HG02938 (cell line): ENCODE results near the gene FCRLB.
"Not testable (repeated sequence)": the region's sequence is repeated elsewhere in the genome, so short reads cannot be mapped to it uniquely, and the experiment has no call there.

Experiments
- ATAC-seq: cut with Tn5 transposase; IDR thresholded peaks from one replicate; pipeline ENCODE4 v1.9.1; 2021; ENCODE audit warnings: mild to moderate bottlenecking, moderate library complexity; ENCODE audit not compliant: unreplicated experiment

The FCRLB gene

DNA sequence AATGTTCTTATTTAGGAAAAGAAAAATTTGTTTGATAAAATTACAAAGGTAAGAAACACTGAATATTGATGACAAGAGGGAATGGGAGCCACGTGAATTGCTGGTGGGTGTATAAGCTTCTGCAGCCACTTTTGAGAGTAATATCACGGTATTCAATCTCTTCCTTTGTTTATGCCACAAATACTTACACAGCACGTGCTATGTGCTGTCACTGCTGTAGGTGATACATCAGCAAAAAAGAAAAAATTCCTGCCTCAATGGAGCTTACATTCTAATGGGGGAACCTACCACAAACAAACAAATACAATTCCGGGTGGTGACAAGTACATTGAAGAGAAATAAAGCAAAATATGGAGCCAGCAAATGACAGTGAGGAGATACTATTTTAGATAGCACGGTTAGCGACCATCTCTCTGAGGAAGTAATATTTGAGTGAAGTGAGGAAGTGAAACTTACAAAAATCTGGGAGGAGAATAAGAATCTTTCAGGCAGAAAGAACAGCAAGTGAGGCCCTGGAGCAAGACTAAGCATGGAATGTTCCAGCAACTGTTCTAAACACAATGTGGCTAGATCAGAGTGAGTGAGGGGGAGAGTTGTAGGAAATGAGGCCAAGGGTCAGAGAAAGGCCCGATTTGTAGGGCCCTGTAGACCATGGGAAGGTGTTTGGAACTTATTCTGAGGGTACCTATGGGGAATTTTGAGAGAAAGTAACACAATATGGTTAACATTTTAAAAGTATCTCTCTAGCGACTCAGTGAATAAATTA lies 2.6 kb upstream of the FCRLB start:
- peak; percentile 45 for ATAC-seq

DNA sequence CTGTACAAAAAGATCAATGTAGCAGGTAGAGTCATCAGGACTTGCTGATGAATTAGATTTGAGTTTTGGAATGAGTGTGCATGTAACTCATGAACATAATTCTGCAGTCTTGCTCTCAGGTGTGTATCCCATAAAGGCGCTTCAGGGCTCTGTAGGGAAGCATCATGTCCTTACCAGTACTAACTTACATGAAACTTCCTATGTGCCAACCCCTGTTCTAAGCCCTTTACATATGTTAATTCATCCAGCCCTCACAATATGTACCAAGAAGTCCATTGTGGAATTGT lies 2.1 kb upstream of the FCRLB start:
- ATAC-seq, result peak; percentile 45

GRCh38 chr1:161720422-161720821 lies 922 bp upstream of the FCRLB start:
- ATAC-seq, result no peak

- ATAC-seq, result no peak
These were observed 497 bp downstream of the FCRLB start for GRCh38 chr1:161721738-161722343.

DNA sequence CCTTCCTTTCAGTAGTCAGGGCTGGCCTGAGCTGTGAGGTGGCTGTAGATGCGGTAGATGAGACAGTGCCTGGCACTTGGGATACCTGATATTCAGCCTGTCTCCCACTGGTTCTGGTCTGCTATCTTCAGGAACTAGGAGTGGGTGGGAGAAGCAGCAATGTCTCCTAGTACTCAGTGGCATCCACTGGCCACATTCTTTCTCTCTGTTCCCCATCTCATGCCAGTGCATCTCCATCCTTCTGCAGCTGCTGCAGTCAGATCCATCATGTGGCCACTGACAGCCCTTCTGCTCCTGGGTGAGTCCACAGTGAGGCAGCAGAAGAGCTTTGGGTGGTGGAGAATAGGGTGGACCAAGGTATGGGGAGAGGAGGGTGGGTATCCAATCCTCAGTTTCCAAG lies 1.1 kb downstream of the FCRLB start:
- ATAC-seq, result no peak

DNA sequence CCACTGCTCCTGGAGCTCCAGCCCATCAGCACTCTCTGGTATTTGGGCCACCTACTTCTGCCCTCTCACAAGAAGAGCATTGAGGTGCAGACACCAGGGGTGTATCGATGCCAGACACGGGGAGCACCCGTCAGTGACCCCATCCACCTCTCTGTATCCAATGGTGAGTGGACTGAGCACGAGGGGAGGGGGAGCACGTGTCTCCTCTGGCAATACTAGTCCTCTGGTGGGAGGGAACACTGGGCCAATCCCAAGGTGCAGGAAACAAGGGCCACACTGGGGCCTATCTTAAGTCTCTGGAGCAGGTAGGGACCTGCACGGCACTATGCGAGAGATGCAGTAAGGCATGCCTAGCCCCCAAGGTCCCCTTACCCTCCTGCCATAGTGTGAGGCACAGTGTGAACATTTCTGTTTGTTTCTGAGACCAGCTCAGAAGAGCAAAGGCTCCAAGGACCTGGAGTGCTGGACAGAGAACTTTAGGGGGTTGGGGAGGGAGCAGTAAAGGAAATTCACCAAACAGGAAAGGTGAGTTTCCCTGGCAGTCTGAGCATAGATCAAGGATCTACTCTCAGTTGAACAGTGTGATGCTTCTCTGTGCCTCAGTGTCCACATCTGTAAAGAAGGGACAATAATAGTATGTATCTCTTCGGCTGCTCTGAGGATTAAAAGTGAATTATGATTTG lies 2.3 kb downstream of the FCRLB start:
- ATAC-seq, result no peak

- ATAC-seq, result not testable (repeated sequence)
These were observed 4.0 kb downstream of the FCRLB start for GRCh38 chr1:161725258-161725907.

DNA sequence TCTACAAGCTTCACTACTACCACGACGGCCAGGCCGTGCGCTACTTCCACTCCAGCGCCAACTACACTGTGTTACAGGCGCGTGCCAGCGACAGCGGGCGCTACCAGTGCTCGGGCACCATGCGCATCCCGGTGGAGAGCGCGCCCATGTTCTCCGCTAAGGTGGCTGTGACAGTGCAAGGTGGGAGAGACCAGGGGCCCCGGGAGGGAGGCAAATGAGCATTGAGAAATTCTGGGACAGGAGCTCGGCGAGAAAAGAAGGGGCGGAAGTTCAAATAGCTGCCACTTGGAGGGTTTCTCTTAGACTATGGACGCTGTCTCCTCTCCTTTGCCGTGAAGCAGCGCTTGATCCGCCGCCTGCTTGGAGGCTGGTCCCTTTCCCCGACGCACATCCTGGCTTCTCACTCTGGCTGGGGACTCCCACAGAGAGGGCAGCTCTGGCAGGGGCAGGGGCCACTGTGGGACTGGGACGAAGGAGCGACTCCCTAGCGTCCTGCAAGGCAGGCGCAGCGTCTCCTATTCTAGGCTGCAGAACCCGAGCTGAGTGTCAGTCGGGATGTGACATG lies 4.6 kb downstream of the FCRLB start:
- ATAC-seq, result peak; percentile 27

- peak; percentile 43 for ATAC-seq
These were observed 5.3 kb downstream of the FCRLB start for GRCh38 chr1:161726473-161727255.

DNA sequence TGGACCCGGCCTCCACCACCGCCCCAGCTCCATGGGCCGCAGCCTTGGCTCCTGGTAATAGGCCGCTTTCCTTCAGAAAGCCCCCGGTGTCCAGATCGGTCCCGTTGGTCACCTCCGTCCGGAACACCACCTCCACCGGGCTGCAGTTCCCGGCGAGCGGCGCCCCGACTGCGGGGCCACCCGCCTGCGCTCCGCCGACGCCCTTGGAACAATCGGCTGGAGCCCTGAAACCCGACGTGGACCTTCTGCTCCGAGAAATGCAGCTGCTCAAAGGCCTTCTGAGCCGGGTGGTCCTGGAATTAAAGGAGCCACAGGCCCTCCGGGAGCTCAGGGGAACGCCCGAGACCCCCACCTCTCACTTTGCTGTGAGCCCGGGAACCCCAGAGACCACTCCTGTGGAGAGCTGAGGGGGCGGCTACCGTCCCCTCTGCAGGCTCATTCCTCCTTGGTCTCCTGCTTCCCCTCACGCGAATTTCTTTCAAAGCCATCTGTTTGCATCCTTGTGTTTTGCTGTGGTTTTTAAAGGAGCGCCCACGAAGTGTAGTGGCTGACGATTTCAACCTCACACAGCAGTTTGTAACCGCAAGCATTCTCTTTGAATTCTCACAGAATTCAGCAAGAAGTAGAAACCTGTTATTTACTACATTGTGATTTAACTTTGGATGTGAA lies 6.0 kb downstream of the FCRLB start:
- peak; percentile 15 for ATAC-seq

DNA sequence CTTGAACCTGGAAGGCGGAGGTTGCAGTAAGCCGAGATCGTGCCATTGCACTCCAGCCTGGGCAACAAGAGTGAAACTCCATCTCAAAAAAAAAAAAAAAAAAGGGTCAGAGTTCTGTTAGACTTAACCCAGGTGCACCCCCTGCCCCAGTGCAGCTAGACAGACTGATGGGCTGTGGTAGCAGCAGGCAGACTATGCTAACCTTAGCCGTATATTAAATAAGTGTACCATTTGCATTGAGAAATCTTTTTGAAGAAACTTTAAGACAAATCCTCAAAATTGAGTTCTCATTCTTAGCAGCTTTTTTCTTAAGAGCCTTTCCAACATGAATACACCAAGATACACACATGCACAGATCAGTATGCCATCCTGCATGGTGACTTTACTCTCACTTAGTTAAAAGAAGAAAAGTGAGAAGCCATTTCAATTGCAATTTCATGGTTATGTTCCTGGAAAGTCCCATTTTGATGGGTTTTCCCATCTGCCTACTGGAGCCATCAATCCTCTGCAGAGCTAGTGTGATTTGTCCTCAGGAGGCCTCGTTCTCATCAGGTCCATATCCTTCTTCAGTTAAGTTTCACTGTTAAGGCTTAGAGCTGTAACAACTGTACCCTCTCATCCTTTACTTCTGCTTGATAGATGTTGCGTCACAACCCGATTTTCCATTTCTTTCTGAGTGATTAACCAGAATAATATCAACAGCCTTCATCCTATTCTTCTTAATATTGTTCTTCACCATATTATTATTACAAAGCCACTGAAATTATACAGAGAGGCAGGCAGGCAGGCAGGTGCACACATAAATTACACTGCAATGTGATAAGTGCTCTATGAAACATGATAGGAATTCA lies 7.3 kb downstream of the FCRLB start:
- no peak for ATAC-seq

DNA sequence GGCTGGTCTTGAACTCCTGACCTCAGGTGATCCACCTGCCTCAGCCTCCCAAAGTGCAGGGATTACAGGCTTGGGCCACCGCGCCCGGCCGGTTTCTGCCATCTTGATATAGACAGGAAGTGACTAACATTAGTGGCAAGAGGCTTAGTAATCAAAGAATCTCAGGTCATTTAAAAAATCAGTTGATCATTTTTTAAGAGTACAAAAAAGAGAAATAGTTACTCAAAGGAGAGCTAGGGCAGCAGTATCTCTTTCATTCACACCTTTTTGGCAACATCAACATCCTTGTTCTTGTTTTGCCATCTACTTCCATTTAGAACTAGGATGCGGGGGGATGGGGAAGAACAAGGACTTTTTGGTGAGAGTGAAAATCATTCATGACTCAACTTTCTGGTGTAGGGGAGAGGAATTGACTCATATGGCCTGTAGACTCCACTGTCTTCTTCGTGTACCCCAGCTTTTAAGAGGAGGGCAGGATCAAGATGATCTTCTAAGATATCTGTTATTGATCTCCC lies 8.8 kb downstream of the FCRLB start:
- ATAC-seq, result no peak

DNA sequence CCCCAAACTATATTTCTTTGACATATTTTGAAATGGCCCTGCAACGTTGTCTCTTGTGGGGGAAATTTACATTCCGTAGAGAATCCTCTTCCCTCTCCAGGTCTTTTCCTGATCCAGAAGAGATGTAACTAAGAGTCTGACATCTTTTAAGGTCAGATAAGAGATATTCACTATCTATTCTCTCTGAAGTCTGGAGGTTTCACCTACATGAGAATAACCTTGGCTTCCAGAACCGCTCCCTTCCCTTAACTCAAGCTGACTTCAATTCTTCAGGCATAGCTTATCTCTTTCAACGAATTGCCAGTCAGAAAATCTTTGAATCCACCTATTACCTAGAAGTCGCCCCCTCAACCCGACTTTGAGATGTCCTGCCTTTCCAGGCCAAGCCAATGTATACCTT lies 9.9 kb downstream of the FCRLB start:
- ATAC-seq, result no peak

- ATAC-seq, result no peak
These were observed 10.8 kb downstream of the FCRLB start for GRCh38 chr1:161731981-161732718.

DNA sequence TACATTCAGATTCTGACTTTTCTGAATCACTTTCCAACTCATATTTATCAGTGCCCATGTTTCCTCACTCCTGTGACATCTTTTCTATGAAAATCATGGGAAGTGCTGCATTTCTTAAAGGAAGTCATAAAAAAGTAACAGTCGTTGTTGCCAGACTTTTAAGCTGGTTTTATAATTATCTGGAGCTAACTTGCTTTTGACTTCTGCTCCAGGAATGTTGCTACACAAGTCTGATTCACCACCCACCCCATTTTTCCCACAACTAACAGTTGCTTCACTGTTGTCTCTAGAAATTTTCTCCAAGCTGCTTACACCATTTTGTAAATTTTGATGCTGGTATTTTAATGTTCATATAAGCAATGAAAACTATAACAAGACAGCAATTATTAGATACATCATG lies 12.2 kb downstream of the FCRLB start:
- no peak for ATAC-seq

DNA sequence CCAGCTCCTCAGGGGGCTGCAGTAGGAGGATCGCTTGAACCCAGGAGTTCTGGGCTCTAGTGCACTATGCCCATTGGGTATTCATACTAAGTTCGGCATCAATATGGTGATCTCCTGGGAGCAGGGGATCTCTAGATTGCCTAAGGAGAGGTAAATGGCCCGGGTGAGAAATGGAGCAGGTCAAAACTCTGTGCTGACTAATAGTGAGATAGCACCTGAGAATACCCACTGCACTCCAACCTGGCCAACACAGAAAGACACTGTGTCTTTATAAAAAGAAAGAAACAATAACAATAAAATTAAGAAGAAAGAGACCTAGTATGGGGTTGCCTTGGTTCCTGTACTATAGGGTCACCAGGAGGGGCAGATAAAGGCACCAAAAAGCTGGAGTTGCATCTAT lies 14.5 kb downstream of the FCRLB start:
- no peak for ATAC-seq

DNA sequence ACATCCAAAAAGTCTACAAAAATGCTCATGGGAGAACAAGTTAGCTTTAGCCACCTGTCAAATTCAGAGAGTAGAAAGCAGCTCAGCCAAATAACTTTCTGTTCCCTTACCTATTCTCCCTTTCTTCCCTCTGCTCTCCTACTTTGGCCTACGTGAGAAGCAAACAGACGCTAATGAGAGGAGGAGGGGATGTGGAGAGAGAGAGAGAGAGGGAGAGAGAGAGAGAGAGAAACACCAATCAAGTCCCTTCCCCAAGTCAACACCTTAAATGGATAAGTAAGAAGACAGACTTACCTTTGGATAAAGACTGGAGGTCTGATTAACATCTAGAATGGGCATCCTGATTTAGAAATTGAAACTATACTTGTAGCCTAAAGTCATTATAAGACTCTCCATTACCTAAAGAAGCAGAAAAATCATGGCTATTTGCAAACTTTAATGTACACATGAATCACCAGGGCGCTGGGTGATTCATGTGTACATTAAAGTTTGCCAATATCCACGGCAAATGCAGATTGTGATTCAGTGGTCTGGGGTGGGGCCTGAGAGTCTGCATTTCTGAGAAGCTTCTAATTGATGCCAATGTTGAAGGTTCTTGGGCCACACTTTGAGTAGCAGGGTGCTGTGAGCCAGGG lies 15.1 kb downstream of the FCRLB start:
- no peak for ATAC-seq

DNA sequence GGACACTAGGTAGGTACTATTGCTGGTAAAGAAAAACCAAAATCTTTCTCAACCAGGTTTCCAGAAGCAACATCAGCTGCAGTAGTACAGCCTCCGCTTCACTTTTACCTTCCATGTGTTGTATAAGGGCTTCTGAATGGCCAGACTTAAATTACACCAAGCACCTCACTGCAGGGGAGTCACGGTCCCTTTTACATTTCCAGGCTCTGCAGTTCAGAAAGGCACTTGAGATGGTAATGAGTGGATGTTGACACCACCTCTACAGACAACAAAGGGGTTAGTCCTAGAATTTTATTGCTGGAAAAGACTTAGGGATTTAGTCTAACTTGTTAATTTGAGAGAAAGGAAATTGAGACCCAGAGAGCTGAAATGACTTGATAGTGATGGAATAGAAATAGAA lies 16.3 kb downstream of the FCRLB start:
- no peak for ATAC-seq
